ENCODE results near the gene IKZF1. TPM values are rescaled to one million over a fixed set of nuclear protein-coding genes. Genes with fewer than 3 reads are reported as not detected.

The IKZF1 gene
- total and polyA plus RNA-seq, 2 of the 13 experiments (the other 11 are each of a cell fraction or from before 2014, with no cell fraction given) = not detected

DNA sequence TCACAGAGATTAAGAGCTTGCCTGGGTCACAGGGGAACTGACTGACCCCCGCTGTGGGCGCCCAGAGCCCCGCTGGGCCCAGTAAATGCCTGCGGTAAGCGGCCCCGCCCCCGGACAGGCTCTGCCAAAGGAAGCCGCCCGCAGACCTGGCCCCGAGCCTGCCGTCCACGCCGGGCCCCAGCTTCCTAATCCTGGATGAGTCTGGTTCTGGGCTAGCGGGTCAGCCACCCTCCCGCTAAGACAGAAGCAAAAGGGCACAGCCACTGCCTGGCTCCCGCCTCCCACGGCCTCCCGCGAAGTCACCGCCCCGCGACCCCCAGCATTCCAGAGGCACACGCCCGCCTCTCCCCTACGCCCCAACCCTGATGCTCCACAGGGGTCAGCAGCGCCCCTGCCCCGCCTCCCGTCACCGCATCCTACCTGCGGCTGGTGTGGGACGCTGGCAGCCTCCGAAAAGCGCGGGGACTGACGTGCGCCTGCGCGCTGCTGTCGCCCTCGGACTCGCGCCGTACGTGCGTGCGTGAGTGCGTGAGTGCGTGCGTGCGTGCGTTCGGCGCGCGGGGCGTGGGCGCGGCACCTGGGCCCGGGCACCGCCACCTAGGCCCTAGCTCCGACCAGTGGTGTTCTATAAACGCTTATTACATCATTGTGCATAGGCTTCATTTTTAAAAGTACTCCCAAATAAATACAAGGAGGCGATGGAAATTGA lies 145.5 kb downstream of the IKZF1 start, which contains the start of gene FIGNL1 (continued):
- TF ChIP-seq ZHX2 (IDR thresholded peaks at IDR 0.05; ENCODE audit: low read depth) (peak; percentile 78), ZHX2 (CRISPR knock-in tag; IDR thresholded peaks at IDR 0.05; ENCODE audit: borderline replicate concordance) (no peak), NFAT5 (CRISPR knock-in tag; IDR thresholded peaks at IDR 0.05) (no peak), NBN (conservative IDR thresholded peaks at IDR 0.05) (no peak), SMAD1 (CRISPR knock-in tag; IDR thresholded peaks at IDR 0.05; ENCODE audit: borderline replicate concordance, low read depth) (peak; percentile 83; the same call in 1 of the 2 replicates), CBX2 (IDR thresholded peaks at IDR 0.05; ENCODE audit: low read depth, low read length) (no peak), CBX2 (CRISPR knock-in tag; IDR thresholded peaks at IDR 0.05; ENCODE audit: low read depth) (no peak), BRD4 (CRISPR knock-in tag; IDR thresholded peaks at IDR 0.05) (peak; percentile 65; the same call in 1 of the 2 replicates), SYNCRIP (IDR thresholded peaks at IDR 0.05; ENCODE audit: insufficient read depth, low read depth, low read length) (no peak), MED1 (CRISPR knock-in tag; IDR thresholded peaks at IDR 0.05) (peak; percentile 38; the same call in 1 of the 2 replicates), SALL2 (CRISPR knock-in tag; IDR thresholded peaks at IDR 0.05) (peak; percentile 92), POGZ (CRISPR knock-in tag; IDR thresholded peaks at IDR 0.05) (peak; percentile 88), ZNF724P (CRISPR knock-in tag; IDR thresholded peaks at IDR 0.05; ENCODE audit: borderline replicate concordance) (peak; percentile 79; the same call in 1 of the 2 replicates), ZNF678 (CRISPR knock-in tag; IDR thresholded peaks at IDR 0.05) (no peak), AGO2 (optimal IDR thresholded peaks at IDR 0.05; ENCODE audit: low read depth, low read length) (peak; percentile 19)
- TF ChIP-seq, protein P1, sequence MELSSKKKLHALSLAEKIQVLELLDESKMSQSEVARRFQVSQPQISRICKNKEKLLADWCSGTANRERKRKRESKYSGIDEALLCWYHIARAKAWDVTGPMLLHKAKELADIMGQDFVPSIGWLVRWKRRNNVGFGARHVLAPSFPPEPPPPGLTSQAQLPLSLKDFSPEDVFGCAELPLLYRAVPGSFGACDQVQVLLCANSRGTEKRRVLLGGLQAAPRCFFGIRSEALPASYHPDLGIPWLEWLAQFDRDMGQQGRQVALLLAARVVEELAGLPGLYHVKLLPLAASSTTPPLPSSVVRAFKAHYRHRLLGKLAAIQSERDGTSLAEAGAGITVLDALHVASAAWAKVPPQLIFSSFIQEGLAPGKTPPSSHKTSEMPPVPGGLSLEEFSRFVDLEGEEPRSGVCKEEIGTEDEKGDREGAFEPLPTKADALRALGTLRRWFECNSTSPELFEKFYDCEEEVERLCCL (CRISPR knock-in tag; IDR thresholded peaks at IDR 0.05; ENCODE audit: borderline replicate concordance) = no peak
- TF ChIP-seq, protein P2, sequence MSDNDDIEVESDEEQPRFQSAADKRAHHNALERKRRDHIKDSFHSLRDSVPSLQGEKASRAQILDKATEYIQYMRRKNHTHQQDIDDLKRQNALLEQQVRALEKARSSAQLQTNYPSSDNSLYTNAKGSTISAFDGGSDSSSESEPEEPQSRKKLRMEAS (IDR thresholded peaks at IDR 0.05) = peak; percentile 95
